SH-SY5Y (cell line): ENCODE data around the gene BRAP.

Experiments
- GATA2 ChIP-seq: IDR thresholded peaks from 2 replicates; pipeline ENCODE4 v1.6.1; 2011; ENCODE audit warnings: mild to moderate bottlenecking, low read depth, low read length
- GATA3 ChIP-seq: IDR thresholded peaks from 2 replicates; pipeline ENCODE4 v1.6.1; 2011; ENCODE audit warnings: low read depth, mild to moderate bottlenecking, low read length, moderate library complexity

The BRAP gene

GRCh38 chr12:111687255-111687654 lies 1.5 kb upstream of the BRAP start:
- TF ChIP-seq GATA3 = no peak
- no peak for TF ChIP-seq GATA2

DNA sequence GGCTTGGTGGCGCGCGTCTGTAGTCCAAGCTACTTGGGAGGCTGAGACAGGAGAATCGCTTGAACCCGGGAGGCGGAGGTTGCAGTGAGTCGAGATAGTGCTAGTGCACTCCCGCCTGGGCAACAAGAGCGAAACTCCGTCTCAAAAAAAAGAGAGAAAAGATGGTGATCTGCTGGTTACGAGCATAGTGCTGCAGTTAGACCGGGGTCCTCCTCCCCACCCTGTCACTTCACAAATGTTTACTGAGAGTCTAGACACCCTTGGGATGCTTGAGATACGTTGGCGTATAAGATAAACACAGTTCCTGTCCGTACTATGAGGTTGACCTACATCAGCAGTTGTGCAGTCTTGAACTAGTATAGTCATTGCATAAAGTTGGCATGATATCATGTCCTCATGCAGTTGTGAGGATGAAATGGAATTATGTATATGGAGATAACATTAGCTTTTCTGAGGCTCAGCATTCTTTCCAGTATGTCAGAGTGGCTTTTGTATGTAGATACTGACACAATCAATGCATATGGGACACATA lies 884 bp upstream of the BRAP start:
- TF ChIP-seq GATA3 (no peak), GATA2 (no peak)

GRCh38 chr12:111685322-111685810 lies 390 bp downstream of the BRAP start:
- TF ChIP-seq GATA2 (no peak), GATA3 (no peak)

DNA sequence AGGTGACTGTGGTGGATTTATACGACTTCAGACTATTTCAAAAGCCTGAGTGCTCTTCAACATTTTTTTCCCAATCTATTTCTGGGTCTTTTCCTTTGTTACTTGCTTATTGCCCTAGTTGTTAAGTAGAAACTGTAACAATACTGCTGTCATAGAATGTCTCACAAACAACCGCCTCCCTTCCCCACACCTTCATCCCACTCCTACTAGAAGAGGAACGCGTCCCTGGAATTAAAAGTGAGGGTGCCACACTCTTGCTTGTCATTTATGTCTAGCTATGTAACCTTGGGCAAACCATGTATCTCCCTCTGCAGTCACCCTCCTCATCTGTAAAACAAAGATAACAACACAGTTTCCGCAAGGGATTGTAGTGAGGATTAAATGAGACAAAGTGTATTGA lies 8.6 kb downstream of the BRAP start:
- TF ChIP-seq GATA2 (no peak), GATA3 (no peak)

DNA sequence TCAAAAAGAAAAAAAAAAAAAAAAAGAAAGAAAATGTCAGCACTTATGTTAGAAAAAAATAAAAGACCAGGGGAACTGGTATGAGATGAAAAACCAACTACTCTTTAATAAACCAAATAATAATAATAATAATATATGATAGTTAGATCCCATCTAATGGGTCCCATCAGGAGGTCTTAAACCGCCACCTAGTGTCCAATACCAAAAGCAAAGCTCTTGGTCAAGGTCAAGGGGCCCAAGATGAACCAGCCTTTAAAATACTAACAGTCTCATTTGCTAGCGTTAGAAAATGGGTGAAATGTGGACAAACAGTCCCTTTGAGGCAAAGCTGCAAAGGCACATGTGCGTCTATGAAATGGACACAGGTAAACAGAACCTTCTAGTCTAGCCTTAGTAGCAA lies 12.3 kb downstream of the BRAP start:
- TF ChIP-seq GATA2 = no peak
- TF ChIP-seq GATA3 = no peak

- TF ChIP-seq GATA2 = no peak
Measured at GRCh38 chr12:111672822-111673381, 12.9 kb downstream of the BRAP start.

- TF ChIP-seq GATA3 (no peak), GATA2 (no peak)
Measured at GRCh38 chr12:111664961-111665865, 20.5 kb downstream of the BRAP start.

DNA sequence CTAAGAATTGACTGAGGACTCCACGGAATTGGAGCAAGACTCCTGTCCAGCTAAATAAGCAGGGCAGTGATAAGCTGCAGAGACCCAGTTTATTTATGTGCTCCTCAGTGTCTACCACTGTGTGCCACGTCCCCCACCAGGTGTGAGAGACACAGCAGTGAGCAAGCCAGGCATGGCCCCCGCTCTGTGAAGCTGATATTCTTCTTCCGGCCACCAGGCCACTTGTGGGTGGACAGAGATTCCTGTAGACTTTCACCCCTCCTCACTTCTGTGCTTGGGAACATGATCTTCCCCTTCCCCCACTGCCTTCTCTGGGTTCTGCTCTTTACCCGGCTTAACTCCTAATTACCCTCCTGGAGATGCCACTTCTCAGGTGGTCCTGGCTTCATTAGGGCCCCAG lies 21.3 kb downstream of the BRAP start:
- no peak for TF ChIP-seq GATA3
- TF ChIP-seq GATA2 = no peak

GRCh38 chr12:111656016-111656415 lies 29.7 kb downstream of the BRAP start:
- no peak for TF ChIP-seq GATA3
- no peak for TF ChIP-seq GATA2

GRCh38 chr12:111655356-111655755 lies 30.4 kb downstream of the BRAP start:
- TF ChIP-seq GATA3 (no peak), GATA2 (no peak)

GRCh38 chr12:111653596-111653995 lies 32.2 kb downstream of the BRAP start:
- TF ChIP-seq GATA2 = no peak
- no peak for TF ChIP-seq GATA3

DNA sequence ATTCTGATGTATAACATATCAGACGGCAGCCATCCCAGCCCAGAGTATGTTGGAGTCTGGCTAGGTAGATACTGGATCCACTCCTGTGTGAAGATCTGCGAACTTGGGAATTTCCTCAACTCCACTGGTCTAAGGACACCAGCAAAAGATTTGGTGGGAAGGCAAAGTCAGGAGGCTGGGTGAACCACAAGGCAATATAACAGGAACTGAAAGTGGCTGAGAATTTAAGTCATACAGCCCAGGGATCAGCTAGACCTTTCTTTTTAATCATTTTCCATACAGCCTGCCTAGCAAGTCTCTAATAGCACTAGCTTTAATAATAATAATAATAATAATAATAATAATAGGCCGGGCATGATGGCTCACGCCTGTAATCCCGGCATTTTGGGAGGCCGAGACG lies 34.8 kb downstream of the BRAP start:
- TF ChIP-seq GATA2 (no peak), GATA3 (no peak)

DNA sequence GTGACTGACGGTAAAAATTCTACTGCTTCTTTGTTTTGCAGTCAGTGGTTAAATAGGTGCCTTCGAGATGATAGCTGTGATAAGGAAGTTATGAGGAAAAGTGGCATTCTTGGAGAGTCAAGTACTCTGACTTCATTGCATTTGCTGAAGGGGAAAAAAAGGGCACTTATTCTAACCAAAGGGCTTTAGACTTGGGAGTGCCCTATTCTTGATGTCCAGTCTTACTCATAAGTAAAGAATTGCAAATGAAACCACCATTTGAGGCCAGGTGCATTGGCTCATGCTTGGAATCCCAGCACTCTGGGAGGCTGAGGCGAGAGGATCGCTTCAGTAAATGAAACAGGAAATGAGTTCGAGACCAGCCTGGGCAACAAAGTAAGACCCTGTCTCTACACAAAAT lies 40.3 kb downstream of the BRAP start:
- TF ChIP-seq GATA2 (no peak), GATA3 (no peak)

- no peak for TF ChIP-seq GATA3
- TF ChIP-seq GATA2 = no peak
Measured at GRCh38 chr12:111643427-111643826, 42.3 kb downstream of the BRAP start.
